Parathyroid adenoma (tissue), 2 donors: ENCODE measurements around the gene MAP2K5.

Source experiments
- H2AFZ ChIP-seq: fragments of 300-600 bp; sonication (generic); one replicate; pipeline ENCODE4 v1.7.0; 2017; ENCODE audit warnings: antibody characterized with exemption, mild to moderate bottlenecking
- H3K27ac ChIP-seq: fragments of 300-600 bp; sonication (generic); one replicate; pipeline ENCODE4 v1.7.0; 2017
- H3K27me3 ChIP-seq: fragments of 300-600 bp; sonication (generic); one replicate; pipeline ENCODE4 v1.7.0; 2017; ENCODE audit warnings: low read length; ENCODE audit not compliant: control insufficient read depth, insufficient read depth
- H3K36me3 ChIP-seq: fragments of 300-600 bp; sonication (generic); one replicate; pipeline ENCODE4 v1.7.0; 2017; ENCODE audit warnings: low read length; ENCODE audit not compliant: control insufficient read depth, insufficient read depth
- H3K4me1 ChIP-seq: fragments of 300-600 bp; sonication (generic); one replicate; pipeline ENCODE4 v1.7.0; 2017; ENCODE audit warnings: control low read depth
- H3K4me2 ChIP-seq: fragments of 300-600 bp; sonication (generic); one replicate; pipeline ENCODE4 v1.7.0; 2017; ENCODE audit warnings: low read length
- H3K4me3 ChIP-seq: fragments of 300-600 bp; sonication (generic); one replicate; pipeline ENCODE4 v1.7.0; 2017; ENCODE audit warnings: low read depth, low read length
- H3K79me2 ChIP-seq: fragments of 300-600 bp; sonication (generic); one replicate; pipeline ENCODE4 v1.7.0; 2017; ENCODE audit warnings: control low read depth
- H3K9ac ChIP-seq: fragments of 300-600 bp; sonication (generic); one replicate; pipeline ENCODE4 v1.7.0; 2017; ENCODE audit warnings: mild to moderate bottlenecking
- H3K9me3 ChIP-seq: fragments of 300-600 bp; sonication (generic); one replicate; pipeline ENCODE4 v1.7.0; 2017; ENCODE audit warnings: low read length; ENCODE audit not compliant: control insufficient read depth
- CTCF ChIP-seq: fragments of 300-600 bp; sonication (generic); IDR thresholded peaks from one replicate; pipeline ENCODE4 v1.7.0; 2017; ENCODE audit warnings: antibody characterized with exemption, mild to moderate bottlenecking
- donor health status: primary hyperparathyroidism.

The MAP2K5 gene

GRCh38 chr15:67512933-67513714 is 29.4 kb upstream of the MAP2K5 start:
- Histone ChIP-seq H3K9ac (no peak overlapping the region), H3K36me3 (no peaks in the 10 kb centered on the region), H3K4me3 (no peak overlapping the region), H3K9me3 (no peaks in the 10 kb centered on the region), H3K27me3 (no peaks in the 10 kb centered on the region), H3K4me2 (no peak overlapping the region), H3K79me2 (no peaks in the 10 kb centered on the region), H3K4me1 (no peaks in the 10 kb centered on the region), H3K27ac (no peak overlapping the region), H2AFZ (no peak overlapping the region)
- no peak for TF ChIP-seq CTCF

GRCh38 chr15:67515090-67515489 is 27.4 kb upstream of the MAP2K5 start:
- Histone ChIP-seq H3K9ac (no peak overlapping the region), H2AFZ (no peak overlapping the region), H3K4me2 (no peak overlapping the region), H3K36me3 (no peaks in the 10 kb centered on the region), H3K4me3 (no peak overlapping the region), H3K79me2 (no peaks in the 10 kb centered on the region), H3K9me3 (no peaks in the 10 kb centered on the region), H3K27me3 (no peaks in the 10 kb centered on the region), H3K27ac (no peak overlapping the region), H3K4me1 (no peaks in the 10 kb centered on the region)
- no peak for TF ChIP-seq CTCF

- Histone ChIP-seq H3K27ac (no peak overlapping the region), H3K36me3 (no peaks in the 10 kb centered on the region), H3K9me3 (no peaks in the 10 kb centered on the region), H3K79me2 (no peaks in the 10 kb centered on the region), H3K9ac (no peak overlapping the region), H3K4me1 (no peaks in the 10 kb centered on the region), H3K4me3 (no peak overlapping the region), H3K27me3 (no peaks in the 10 kb centered on the region), H2AFZ (no peak overlapping the region), H3K4me2 (no peak overlapping the region)
- TF ChIP-seq CTCF, result no peak
These were observed 26.9 kb upstream of the MAP2K5 start for GRCh38 chr15:67515557-67515956.

GRCh38 chr15:67520321-67521028 is 22.0 kb upstream of the MAP2K5 start:
- Histone ChIP-seq H3K4me3 (peak overlapping the region; percentile 81), H3K9me3 (no peaks in the 10 kb centered on the region), H3K4me1 (no peaks in the 10 kb centered on the region), H3K79me2 (peaks cover 2% of the 10 kb centered on the region), H3K27me3 (no peaks in the 10 kb centered on the region), H3K27ac (peak overlapping the region; percentile 90), H3K9ac (no peak overlapping the region), H3K36me3 (no peaks in the 10 kb centered on the region), H3K4me2 (peak overlapping the region; percentile 67), H2AFZ (peak overlapping the region; percentile 91)
- TF ChIP-seq CTCF, result no peak
